ENCODE data around the gene SCLY. TPM values are rescaled to one million over a fixed set of nuclear protein-coding genes. Genes with fewer than 3 reads are reported as not detected.

Gene SCLY
- total and polyA plus RNA-seq, 2 of the 13 experiments (the other 11 are each of a cell fraction or from before 2014, with no cell fraction given), result 27.9 to 38.6 TPM

GRCh38 chr2:238079874-238080327, 19.1 kb downstream of the SCLY start (continued):
- peak; percentile 51; the same call in 1 of the 2 replicates for TF ChIP-seq LCORL (IDR thresholded peaks at IDR 0.05)
- peak; percentile 84 for TF ChIP-seq LCORL (CRISPR knock-in tag; IDR thresholded peaks at IDR 0.05)
- peak; percentile 90; the same call in 1 of the 2 replicates for TF ChIP-seq SMYD3 (CRISPR knock-in tag; IDR thresholded peaks at IDR 0.05)
- no peak for TF ChIP-seq KDM5A (IDR thresholded peaks at IDR 0.05; ENCODE audit: borderline replicate concordance, low read length)
- peak; percentile 95; the same call in 1 of the 2 replicates for TF ChIP-seq MBD4 (IDR thresholded peaks at IDR 0.05; ENCODE audit: borderline replicate concordance, low read length)
- TF ChIP-seq ZNF143 (CRISPR knock-in tag; IDR thresholded peaks at IDR 0.05), result no peak
- no peak for TF ChIP-seq NFIB (CRISPR knock-in tag; IDR thresholded peaks at IDR 0.05; ENCODE audit: borderline replicate concordance)
- 0 out of 2 replicates have a peak, but pooled peaks have one; percentile 51 for TF ChIP-seq ZBTB3 (CRISPR knock-in tag; IDR thresholded peaks at IDR 0.05; ENCODE audit: borderline replicate concordance, low read depth)
- TF ChIP-seq CCAR2 (optimal IDR thresholded peaks at IDR 0.05; ENCODE audit: low read depth, low read length), result no peak
- no peak for TF ChIP-seq ZNF326 (CRISPR knock-in tag; IDR thresholded peaks at IDR 0.05; ENCODE audit: borderline replicate concordance)
- no peak for TF ChIP-seq SP1 (IDR thresholded peaks at IDR 0.05)
- no peak for TF ChIP-seq SP1 (CRISPR knock-in tag; IDR thresholded peaks at IDR 0.05)
- TF ChIP-seq RBFOX2 (IDR thresholded peaks at IDR 0.05; ENCODE audit: low read depth, low read length), result no peak
- TF ChIP-seq NR2F1 (CRISPR knock-in tag; IDR thresholded peaks at IDR 0.05), result 0 out of 4 replicates have a peak, but pooled peaks of 1 of the 2 experiments have one; percentile 52
- TF ChIP-seq, protein P1, sequence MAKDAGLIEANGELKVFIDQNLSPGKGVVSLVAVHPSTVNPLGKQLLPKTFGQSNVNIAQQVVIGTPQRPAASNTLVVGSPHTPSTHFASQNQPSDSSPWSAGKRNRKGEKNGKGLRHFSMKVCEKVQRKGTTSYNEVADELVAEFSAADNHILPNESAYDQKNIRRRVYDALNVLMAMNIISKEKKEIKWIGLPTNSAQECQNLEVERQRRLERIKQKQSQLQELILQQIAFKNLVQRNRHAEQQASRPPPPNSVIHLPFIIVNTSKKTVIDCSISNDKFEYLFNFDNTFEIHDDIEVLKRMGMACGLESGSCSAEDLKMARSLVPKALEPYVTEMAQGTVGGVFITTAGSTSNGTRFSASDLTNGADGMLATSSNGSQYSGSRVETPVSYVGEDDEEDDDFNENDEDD (CRISPR knock-in tag; IDR thresholded peaks at IDR 0.05; ENCODE audit: borderline replicate concordance), result no peak; the same call in 1 of the 2 replicates
- no peak for TF ChIP-seq ZNF354B (CRISPR knock-in tag; IDR thresholded peaks at IDR 0.05)
- no peak for TF ChIP-seq RFX1 (IDR thresholded peaks at IDR 0.05)
- no peak for TF ChIP-seq ZNF382 (CRISPR knock-in tag; IDR thresholded peaks at IDR 0.05; ENCODE audit: borderline replicate concordance)
- no peak for TF ChIP-seq ZNF691 (CRISPR knock-in tag; IDR thresholded peaks at IDR 0.05; ENCODE audit: borderline replicate concordance, low read depth)
- TF ChIP-seq, protein P2, sequence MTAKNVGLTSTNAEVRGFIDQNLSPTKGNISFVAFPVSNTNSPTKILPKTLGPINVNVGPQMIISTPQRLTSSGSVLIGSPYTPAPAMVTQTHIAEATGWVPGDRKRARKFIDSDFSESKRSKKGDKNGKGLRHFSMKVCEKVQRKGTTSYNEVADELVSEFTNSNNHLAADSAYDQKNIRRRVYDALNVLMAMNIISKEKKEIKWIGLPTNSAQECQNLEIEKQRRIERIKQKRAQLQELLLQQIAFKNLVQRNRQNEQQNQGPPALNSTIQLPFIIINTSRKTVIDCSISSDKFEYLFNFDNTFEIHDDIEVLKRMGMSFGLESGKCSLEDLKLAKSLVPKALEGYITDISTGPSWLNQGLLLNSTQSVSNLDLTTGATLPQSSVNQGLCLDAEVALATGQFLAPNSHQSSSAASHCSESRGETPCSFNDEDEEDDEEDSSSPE (CRISPR knock-in tag; IDR thresholded peaks at IDR 0.05), result peak; percentile 56; the same call in 1 of the 2 replicates
- no peak for TF ChIP-seq NFKB2 (CRISPR knock-in tag; IDR thresholded peaks at IDR 0.05; ENCODE audit: borderline replicate concordance)
- TF ChIP-seq ZNF138 (CRISPR knock-in tag; IDR thresholded peaks at IDR 0.05; ENCODE audit: low read depth), result no peak
- TF ChIP-seq, protein P3, sequence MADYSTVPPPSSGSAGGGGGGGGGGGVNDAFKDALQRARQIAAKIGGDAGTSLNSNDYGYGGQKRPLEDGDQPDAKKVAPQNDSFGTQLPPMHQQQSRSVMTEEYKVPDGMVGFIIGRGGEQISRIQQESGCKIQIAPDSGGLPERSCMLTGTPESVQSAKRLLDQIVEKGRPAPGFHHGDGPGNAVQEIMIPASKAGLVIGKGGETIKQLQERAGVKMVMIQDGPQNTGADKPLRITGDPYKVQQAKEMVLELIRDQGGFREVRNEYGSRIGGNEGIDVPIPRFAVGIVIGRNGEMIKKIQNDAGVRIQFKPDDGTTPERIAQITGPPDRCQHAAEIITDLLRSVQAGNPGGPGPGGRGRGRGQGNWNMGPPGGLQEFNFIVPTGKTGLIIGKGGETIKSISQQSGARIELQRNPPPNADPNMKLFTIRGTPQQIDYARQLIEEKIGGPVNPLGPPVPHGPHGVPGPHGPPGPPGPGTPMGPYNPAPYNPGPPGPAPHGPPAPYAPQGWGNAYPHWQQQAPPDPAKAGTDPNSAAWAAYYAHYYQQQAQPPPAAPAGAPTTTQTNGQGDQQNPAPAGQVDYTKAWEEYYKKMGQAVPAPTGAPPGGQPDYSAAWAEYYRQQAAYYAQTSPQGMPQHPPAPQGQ (CRISPR knock-in tag; IDR thresholded peaks at IDR 0.05; ENCODE audit: borderline replicate concordance), result no peak
- TF ChIP-seq ZNF280B (CRISPR knock-in tag; IDR thresholded peaks at IDR 0.05; ENCODE audit: borderline replicate concordance), result no peak
- peak; percentile 91 for TF ChIP-seq ETV5 (CRISPR knock-in tag; IDR thresholded peaks at IDR 0.05; ENCODE audit: borderline replicate concordance)
